CD14-positive monocyte (primary cell): ENCODE data around the gene CTDSPL. TPM values are rescaled to one million over a fixed set of nuclear protein-coding genes. Genes with fewer than 3 reads are reported as not detected.

Experiments used
- DNase-seq, 3 donors: peaks; one replicate each; pipeline ENCODE4 v3.0.0-alpha.2; 2011 to 2022
- H2AFZ ChIP-seq: 2 replicates; pipeline ENCODE4 v1.6.0; 2012; ENCODE audit warnings: mild to moderate bottlenecking, low read depth, low read length, inconsistent platforms; ENCODE audit not compliant: insufficient read depth, poor library complexity, severe bottlenecking
- H3K27ac ChIP-seq, 2 donors: 1 replicate in 1 of 2; 2 replicates in 1 of 2; pipeline ENCODE4 v1.5.1; 2012 to 2013; ENCODE audit warnings: low read length in 2 of 2, control low read depth in 1 of 2, inconsistent platforms in 1 of 2, low read depth in 1 of 2, mild to moderate bottlenecking in 1 of 2
- H3K27me3 ChIP-seq, 2 donors: one replicate each; pipeline versions ENCODE4 v1.6.0 to v1.6.1; 2011 to 2013; ENCODE audit warnings: low read length in 2 of 2; ENCODE audit not compliant: control insufficient read depth in 2 of 2, insufficient read depth in 2 of 2
- H3K36me3 ChIP-seq, 2 donors: replicated peaks in 1 of 2; 1 replicate in 1 of 2; 2 replicates in 1 of 2; pipeline versions ENCODE4 v1.5.1 to v1.6.1; 2012 to 2013; ENCODE audit warnings: low read length in 2 of 2, control low read depth in 1 of 2, inconsistent platforms in 1 of 2, mild to moderate bottlenecking in 1 of 2; ENCODE audit not compliant: insufficient read depth in 2 of 2, control insufficient read depth in 1 of 2
- H3K4me1 ChIP-seq, 2 donors: 1 replicate in 1 of 2; 2 replicates in 1 of 2; pipeline versions ENCODE4 v1.5.1 to v1.6.1; 2012 to 2013; ENCODE audit warnings: low read length in 2 of 2, control low read depth in 1 of 2, inconsistent platforms in 1 of 2, mild to moderate bottlenecking in 1 of 2, moderate library complexity in 1 of 2; ENCODE audit not compliant: insufficient read depth in 2 of 2, control insufficient read depth in 1 of 2
- H3K4me2 ChIP-seq: replicated peaks from 2 replicates; pipeline ENCODE3; 2012; ENCODE audit warnings: low read length, moderate library complexity, mild to moderate bottlenecking; ENCODE audit not compliant: poor library complexity, severe bottlenecking; ENCODE audit errors: extremely low read depth
- H3K4me3 ChIP-seq, 3 experiments: fragments of 200-600 bp in 1 of 3; sonication (generic) in 1 of 3; replicated peaks in 1 of 3; 1 replicate in 2 of 3; 2 replicates in 1 of 3; pipeline ENCODE4 v1.5.1; 2011 to 2013; ENCODE audit warnings: low read length in 3 of 3, mild to moderate bottlenecking in 3 of 3, control low read depth in 2 of 3, low read depth in 2 of 3, inconsistent platforms in 1 of 3, moderate library complexity in 1 of 3
- H3K79me2 ChIP-seq: 2 replicates; pipeline ENCODE4 v1.6.0; 2012; ENCODE audit warnings: mild to moderate bottlenecking, control low read depth, inconsistent platforms, low read length, moderate library complexity; ENCODE audit not compliant: insufficient read depth
- H3K9ac ChIP-seq: 2 replicates; pipeline ENCODE4 v1.6.0; 2017; ENCODE audit warnings: low read length, mild to moderate bottlenecking; ENCODE audit not compliant: insufficient read depth, poor library complexity, severe bottlenecking
- H3K9me3 ChIP-seq, 2 donors: replicated peaks in 1 of 2; 1 replicate in 1 of 2; 2 replicates in 1 of 2; pipeline versions ENCODE4 v1.5.1 to v1.6.1; 2012 to 2013; ENCODE audit warnings: low read length in 2 of 2, control low read depth in 1 of 2; ENCODE audit not compliant: control insufficient read depth in 1 of 2, insufficient read depth in 1 of 2
- H4K20me1 ChIP-seq: 2 replicates; pipeline ENCODE4 v1.6.0; 2012; ENCODE audit warnings: mild to moderate bottlenecking, low read length, control low read depth, moderate library complexity; ENCODE audit not compliant: insufficient read depth
- H3K27ac Mint-ChIP-seq, 7 donors: one replicate each; pipeline ENCODE4 v1.8.0; 2020; ENCODE audit warnings: mild to moderate bottlenecking in 7 of 7, mixed read lengths in 7 of 7, moderate library complexity in 6 of 7, inconsistent platforms in 2 of 7
- H3K27me3 Mint-ChIP-seq, 3 donors: one replicate each; pipeline ENCODE4 v1.8.0; 2021 to 2022; ENCODE audit warnings: low read depth in 3 of 3, mild to moderate bottlenecking in 3 of 3, mixed read lengths in 3 of 3, moderate library complexity in 3 of 3, inconsistent platforms in 1 of 3
- H3K36me3 Mint-ChIP-seq, 2 donors: one replicate each; pipeline ENCODE4 v1.8.0; 2020; ENCODE audit warnings: mixed read lengths in 2 of 2, inconsistent platforms in 1 of 2, mild to moderate bottlenecking in 1 of 2
- H3K4me1 Mint-ChIP-seq: one replicate; pipeline ENCODE4 v1.8.0; 2020; ENCODE audit warnings: mild to moderate bottlenecking, mixed read lengths
- H3K4me3 Mint-ChIP-seq, 2 donors: one replicate each; pipeline ENCODE4 v1.8.0; 2020; ENCODE audit warnings: mild to moderate bottlenecking in 2 of 2, mixed read lengths in 2 of 2, moderate library complexity in 1 of 2
- H3K9me3 Mint-ChIP-seq, 7 donors: one replicate each; pipeline ENCODE4 v1.8.0; 2020 to 2022; ENCODE audit warnings: mixed read lengths in 7 of 7, mild to moderate bottlenecking in 6 of 7, moderate library complexity in 6 of 7, inconsistent platforms in 2 of 7
- CTCF ChIP-seq: fragments of 200-600 bp; IDR thresholded peaks from one replicate; pipeline ENCODE4 v1.8.0; 2022; ENCODE audit warnings: antibody characterized with exemption, mild to moderate bottlenecking
- WGBS: methylation state at CpG from one replicate; pipeline ENCODE4 v1.1.5; 2013; ENCODE audit warnings: missing lambda C conversion rate; ENCODE audit not compliant: insufficient coverage; 5-methylcytosine and 5-hydroxymethylcytosine counted together
- intact Hi-C, 2 donors: fragments of 100-400 bp; cut with micrococcal nuclease; formaldehyde crosslinking; loops; one replicate each; pipeline versions ENCODE4 v1.15.0 to v1.15.1; 2023
- polyA plus RNA-seq, 3 donors: library from polyadenylated mRNA; depleted of rRNA in 1 of 3; unstranded in 2 of 3; stranded (reverse) in 1 of 3; fragments of 300-500 nt in 2 of 3; fragments of >200 nt in 1 of 3; fragmentation: Illumina TruSeq in 2 of 3; gene quantifications; 1 replicate in 2 of 3; 2 replicates in 1 of 3; pipeline ENCODE4 v1.2.3, GENCODE V29; 2012 to 2021

The CTDSPL gene
- polyA plus RNA-seq, 3 donors, result 0.15 to 0.69 (median 0.33) TPM

DNA sequence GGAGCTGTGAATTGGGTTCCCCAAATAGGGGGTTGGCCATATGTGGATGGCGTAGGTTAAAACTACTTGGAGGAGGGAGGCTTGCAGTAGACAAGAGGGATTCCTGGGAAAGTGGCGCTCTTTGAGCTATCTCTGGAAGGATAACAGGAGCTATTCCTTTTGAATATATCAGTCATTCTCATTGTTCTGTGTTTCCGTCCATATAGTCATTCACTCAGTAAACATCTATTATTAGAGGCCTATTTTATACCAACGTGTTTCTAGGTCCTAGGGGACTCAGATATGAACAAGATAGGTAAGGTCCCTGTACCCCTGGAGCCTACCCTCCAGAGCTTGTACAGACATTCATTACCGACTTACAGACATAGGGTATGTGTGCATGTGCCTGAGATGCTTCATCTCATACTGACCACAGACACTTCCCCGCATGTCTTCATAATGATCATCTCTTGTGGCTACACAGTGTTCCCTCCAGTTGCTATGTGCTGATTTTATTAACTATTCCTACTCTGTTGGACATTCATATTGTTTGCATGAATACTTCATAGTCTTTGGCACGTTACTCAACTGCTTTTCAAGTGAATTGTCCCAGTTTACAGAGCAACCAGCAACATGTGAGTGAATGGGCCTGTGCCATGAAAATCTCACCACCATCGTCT, 73.1 kb downstream of the CTDSPL start:
- Mint-ChIP-seq H3K27me3 (peaks cover 0 to 1% (median 0%) of the 10 kb centered on the region in 3 donors), H3K4me3 (no peak overlapping the region), H3K4me1 (peaks cover 9% of the 10 kb centered on the region), H3K9me3 (no peaks in the 10 kb centered on the region), H3K27ac (peak overlapping the region in 1 of 7 donors; percentile 53), H3K36me3 (no peaks in the 10 kb centered on the region)
- intact Hi-C loops, result no loop called here
- no peaks in the 10 kb centered on the region for H3K4me1 ChIP-seq
- H3K9me3 ChIP-seq, result no peaks in the 10 kb centered on the region
- H3K36me3 ChIP-seq, result no peaks in the 10 kb centered on the region
- H4K20me1 ChIP-seq, result no peaks in the 10 kb centered on the region
- no peaks in the 10 kb centered on the region for H3K27me3 ChIP-seq
- H3K79me2 ChIP-seq, result no peaks in the 10 kb centered on the region
- DNase-seq, result no peak
- TF ChIP-seq CTCF, result no peak
- H3K4me2 ChIP-seq, result no peak overlapping the region
- no peak overlapping the region for H3K9ac ChIP-seq
- 100% methylated on average over 2 of the region's 8 CpGs for WGBS
- no peak overlapping the region for H2AFZ ChIP-seq
- no peak overlapping the region for H3K4me3 ChIP-seq
- H3K27ac ChIP-seq, result no peak overlapping the region

GRCh38 chr3:37935290-37935668, 73.6 kb downstream of the CTDSPL start:
- H3K9me3 Mint-ChIP-seq, result no peaks in the 10 kb centered on the region
- Histone ChIP-seq H3K9me3 (no peaks in the 10 kb centered on the region), H3K4me3 (no peak overlapping the region), H3K27ac (no peak overlapping the region), H3K27me3 (no peaks in the 10 kb centered on the region), H3K79me2 (no peaks in the 10 kb centered on the region), H3K36me3 (no peaks in the 10 kb centered on the region), H3K4me1 (no peaks in the 10 kb centered on the region), H2AFZ (no peak overlapping the region), H3K9ac (no peak overlapping the region), H3K4me2 (no peak overlapping the region), H4K20me1 (no peaks in the 10 kb centered on the region)
- TF ChIP-seq CTCF, result no peak
- H3K27ac Mint-ChIP-seq, result no peak overlapping the region
- H3K36me3 Mint-ChIP-seq, result no peaks in the 10 kb centered on the region
- H3K27me3 Mint-ChIP-seq, result peaks cover 0 to 1% (median 0%) of the 10 kb centered on the region in 3 donors
- intact Hi-C loops, result no loop called here
- no peak overlapping the region for H3K4me3 Mint-ChIP-seq
- peaks cover 9% of the 10 kb centered on the region for H3K4me1 Mint-ChIP-seq
- no peak for DNase-seq
- no CpG with 5 or more reads among the region's 1 CpG for WGBS
